H1 (cell line): ENCODE measurements around the gene RAP1B. TPM values are rescaled to one million over a fixed set of nuclear protein-coding genes. Genes with fewer than 3 reads are reported as not detected.

Experiments
- CTCF ChIA-PET: fragments of 300-600 bp; sonication (Branson Sonifier 250); formaldehyde crosslinking; loops from one replicate; lab custom pipeline; 2021; ENCODE audit not compliant: partially characterized antibody; lab: Charles Lee
- POLR2A ChIA-PET: fragments of 300-600 bp; sonication (Branson Sonifier 250); formaldehyde crosslinking; loops from one replicate; lab custom pipeline; 2021; ENCODE audit warnings: inconsistent platforms; ENCODE audit not compliant: partially characterized antibody; lab: Charles Lee
- DNase-seq, 2 experiments: peaks; one replicate each; pipeline versions ENCODE4 v3.0.0 to v3.0.0-alpha.2; 2010 to 2022; ENCODE audit warnings: low spot score in 2 of 2, low read depth in 1 of 2, mixed read lengths in 1 of 2
- FAIRE-seq: peaks from 2 replicates; lab custom pipeline; 2011; peaks lifted over from hg19 to GRCh38; lab: Jason Lieb, UNC
- H2AFZ ChIP-seq: 2 replicates; pipeline ENCODE4 v1.8.1; 2012; ENCODE audit warnings: low read length, inconsistent platforms
- H2AK5ac ChIP-seq: 2 replicates; pipeline ENCODE4 v1.6.1; 2013; ENCODE audit warnings: low read depth, low read length
- H2BK120ac ChIP-seq: replicated peaks from 2 replicates; pipeline ENCODE3; 2013; ENCODE audit warnings: low read depth, low read length, inconsistent platforms
- H2BK12ac ChIP-seq: 2 replicates; pipeline ENCODE4 v1.6.1; 2013; ENCODE audit warnings: low read depth, low read length
- H2BK15ac ChIP-seq: 2 replicates; pipeline ENCODE4 v1.6.1; 2013; ENCODE audit warnings: low read length
- H2BK20ac ChIP-seq: 2 replicates; pipeline ENCODE4 v1.6.1; 2013; ENCODE audit warnings: low read length
- H2BK5ac ChIP-seq: 2 replicates; pipeline ENCODE4 v1.6.1; 2013; ENCODE audit warnings: low read depth, low read length
- H3K14ac ChIP-seq: 2 replicates; pipeline ENCODE4 v1.6.1; 2013; ENCODE audit warnings: inconsistent platforms; ENCODE audit not compliant: insufficient read length
- H3K18ac ChIP-seq: 2 replicates; pipeline ENCODE4 v1.6.1; 2013; ENCODE audit warnings: low read length; ENCODE audit errors: extremely low read depth
- H3K23ac ChIP-seq: 2 replicates; pipeline ENCODE4 v1.6.1; 2013; ENCODE audit warnings: inconsistent platforms; ENCODE audit not compliant: insufficient read length
- H3K23me2 ChIP-seq: 2 replicates; pipeline ENCODE4 v1.6.1; 2013; ENCODE audit warnings: low read depth, low read length
- H3K27ac ChIP-seq: 2 replicates; pipeline ENCODE4 v1.6.1; 2011; ENCODE audit warnings: low read depth, low read length, inconsistent platforms
- H3K27me3 ChIP-seq, 4 experiments: replicated peaks in 1 of 4; 1 replicate in 1 of 4; 2 replicates in 3 of 4; pipeline versions ENCODE4 v1.6.1 to v1.8.1; 2011 to 2013; ENCODE audit warnings: low read length in 3 of 4, mild to moderate bottlenecking in 3 of 4, inconsistent platforms in 2 of 4, mixed read lengths in 2 of 4, moderate library complexity in 1 of 4; ENCODE audit not compliant: control insufficient read depth in 3 of 4, insufficient read depth in 3 of 4; ENCODE audit errors: extremely low read depth in 1 of 4
- H3K36me3 ChIP-seq, 4 experiments: 2 replicates each; pipeline versions ENCODE4 v1.6.1 to v1.8.1; 2011 to 2013; ENCODE audit warnings: mild to moderate bottlenecking in 4 of 4, low read length in 3 of 4, moderate library complexity in 2 of 4, control low read depth in 1 of 4, inconsistent platforms in 1 of 4; ENCODE audit not compliant: insufficient read depth in 4 of 4, control insufficient read depth in 2 of 4
- H3K4ac ChIP-seq: replicated peaks from 2 replicates; pipeline ENCODE3; 2013; ENCODE audit warnings: low read length, low read depth, mixed read lengths, inconsistent platforms; ENCODE audit not compliant: insufficient read length
- H3K4me1 ChIP-seq, 4 experiments: replicated peaks in 1 of 4; 1 replicate in 1 of 4; 2 replicates in 3 of 4; pipeline versions ENCODE4 v1.6.1 to v1.8.1; 2011 to 2013; ENCODE audit warnings: low read length in 3 of 4, inconsistent platforms in 2 of 4, mixed read lengths in 1 of 4; ENCODE audit not compliant: insufficient read depth in 4 of 4, control insufficient read depth in 3 of 4
- H3K4me2 ChIP-seq, 2 experiments: 2 replicates each; pipeline versions ENCODE4 v1.6.1 to v1.8.1; 2011 to 2013; ENCODE audit warnings: low read depth in 2 of 2, low read length in 2 of 2, control low read depth in 1 of 2, inconsistent platforms in 1 of 2, mild to moderate bottlenecking in 1 of 2; ENCODE audit not compliant: insufficient read depth in 1 of 2
- H3K4me3 ChIP-seq, 4 experiments: fragments of 200-600, 300-600 bp in 1 of 4; sonication (generic), shearing (Covaris generic), sonication (Bioruptor Twin) in 1 of 4; 2 replicates each; pipeline versions ENCODE4 v1.5.1 to v1.8.1; 2011 to 2016; ENCODE audit warnings: low read length in 4 of 4, low read depth in 3 of 4, control low read depth in 2 of 4, inconsistent platforms in 2 of 4, mild to moderate bottlenecking in 2 of 4, mixed read lengths in 1 of 4, moderate library complexity in 1 of 4; ENCODE audit not compliant: insufficient read depth in 2 of 4; ENCODE audit errors: extremely low read depth in 1 of 4
- H3K56ac ChIP-seq: replicated peaks from 2 replicates; pipeline ENCODE3; 2013; ENCODE audit warnings: low read depth, mild to moderate bottlenecking, mixed read lengths, low read length, inconsistent platforms; ENCODE audit not compliant: insufficient read length
- H3K79me1 ChIP-seq: 2 replicates; pipeline ENCODE4 v1.6.1; 2013; ENCODE audit warnings: low read depth, low read length, control low read depth
- H3K79me2 ChIP-seq, 2 experiments: 2 replicates each; pipeline versions ENCODE4 v1.6.1 to v1.8.1; 2012 to 2013; ENCODE audit warnings: low read length in 2 of 2, mild to moderate bottlenecking in 2 of 2, inconsistent platforms in 1 of 2; ENCODE audit not compliant: insufficient read depth in 2 of 2, control insufficient read depth in 1 of 2
- H3K9ac ChIP-seq, 4 experiments: replicated peaks in 1 of 4; 1 replicate in 1 of 4; 2 replicates in 3 of 4; pipeline versions ENCODE4 v1.6.1 to v1.8.1; 2011 to 2013; ENCODE audit warnings: low read depth in 3 of 4, low read length in 3 of 4, control low read depth in 2 of 4, mild to moderate bottlenecking in 2 of 4, moderate library complexity in 2 of 4, inconsistent platforms in 1 of 4; ENCODE audit errors: extremely low read depth in 1 of 4
- H3K9me3 ChIP-seq, 2 experiments: 2 replicates each; pipeline versions ENCODE4 v1.6.1 to v1.8.1; 2012 to 2013; ENCODE audit warnings: mild to moderate bottlenecking in 2 of 2, moderate library complexity in 2 of 2, control low read depth in 1 of 2, inconsistent platforms in 1 of 2, low read depth in 1 of 2, low read length in 1 of 2, mixed read lengths in 1 of 2; ENCODE audit not compliant: insufficient read depth in 2 of 2
- H4K20me1 ChIP-seq, 2 experiments: replicated peaks in 1 of 2; 2 replicates each; pipeline versions ENCODE3 to v1.8.1; 2011 to 2013; ENCODE audit warnings: inconsistent platforms in 2 of 2, low read length in 2 of 2, mild to moderate bottlenecking in 1 of 2; ENCODE audit not compliant: insufficient read depth in 2 of 2, control insufficient read depth in 1 of 2
- H4K5ac ChIP-seq: 2 replicates; pipeline ENCODE4 v1.6.1; 2013; ENCODE audit warnings: low read length, low read depth, mixed read lengths, inconsistent platforms; ENCODE audit not compliant: insufficient read length
- H4K8ac ChIP-seq: 2 replicates; pipeline ENCODE4 v1.8.0; 2013; ENCODE audit warnings: mild to moderate bottlenecking, moderate library complexity, low read length, inconsistent platforms; ENCODE audit not compliant: insufficient read depth; ENCODE audit errors: extremely low read depth
- H4K91ac ChIP-seq: replicated peaks from 2 replicates; pipeline ENCODE3; 2013; ENCODE audit warnings: low read length, mixed read lengths, inconsistent platforms; ENCODE audit not compliant: insufficient read length
- BCL11A ChIP-seq, 2 experiments: IDR thresholded peaks; one replicate each; pipeline ENCODE4 v1.6.1; 2011; ENCODE audit warnings: low read depth in 2 of 2, low read length in 2 of 2, mild to moderate bottlenecking in 2 of 2
- CREB1 ChIP-seq: IDR thresholded peaks from 2 replicates; pipeline ENCODE4 v1.6.1; 2012; ENCODE audit warnings: inconsistent platforms
- EGR1 ChIP-seq: IDR thresholded peaks from 2 replicates; pipeline ENCODE4 v1.6.1; 2011; ENCODE audit warnings: low read depth, low read length, borderline replicate concordance
- FOSL1 ChIP-seq: IDR thresholded peaks from 2 replicates; pipeline ENCODE4 v1.6.1; 2011; ENCODE audit warnings: mild to moderate bottlenecking, low read depth, low read length, moderate library complexity; ENCODE audit not compliant: insufficient read depth
- NRF1 ChIP-seq: IDR thresholded peaks from 2 replicates; pipeline ENCODE4 v1.6.1; 2011; ENCODE audit warnings: mild to moderate bottlenecking, low read depth, low read length, improper control_type of control experiment
- PHF8 ChIP-seq: fragments of 200-600 bp; sonication (generic); conservative IDR thresholded peaks from 2 replicates; pipeline ENCODE4 v1.7.1; 2012; ENCODE audit warnings: low read depth, mild to moderate bottlenecking, inconsistent platforms, low read length, moderate library complexity
- POU5F1 ChIP-seq: IDR thresholded peaks from 2 replicates; pipeline ENCODE4 v1.6.1; 2011; ENCODE audit warnings: low read depth, mild to moderate bottlenecking, low read length, moderate library complexity
- RAD21 ChIP-seq, 2 experiments: IDR thresholded peaks in 1 of 2; conservative IDR thresholded peaks in 1 of 2; 2 replicates each; pipeline ENCODE4 v1.6.1; 2011; ENCODE audit warnings: low read depth in 2 of 2, low read length in 2 of 2, improper control_type of control experiment in 1 of 2, inconsistent platforms in 1 of 2, mild to moderate bottlenecking in 1 of 2, moderate library complexity in 1 of 2
- RFX5 ChIP-seq: IDR thresholded peaks from 2 replicates; pipeline ENCODE4 v1.6.1; 2011; ENCODE audit warnings: low read depth, low read length, improper control_type of control experiment, borderline replicate concordance
- RNF2 ChIP-seq: fragments of 200-900, 300-1000 bp; sonication (generic); IDR thresholded peaks from 2 replicates; pipeline ENCODE4 v1.7.1; 2016; ENCODE audit warnings: borderline replicate concordance, low read depth, mild to moderate bottlenecking, antibody characterized with exemption, low read length; ENCODE audit not compliant: poor library complexity, severe bottlenecking; ENCODE audit errors: missing control alignments
- SIX5 ChIP-seq: IDR thresholded peaks from 2 replicates; pipeline ENCODE4 v1.6.1; 2011; ENCODE audit warnings: mild to moderate bottlenecking, low read depth, low read length
- TAF1 ChIP-seq: IDR thresholded peaks from 2 replicates; pipeline ENCODE4 v1.6.1; 2011; ENCODE audit warnings: mild to moderate bottlenecking, low read depth, low read length
- YY1 ChIP-seq: IDR thresholded peaks from 2 replicates; pipeline ENCODE4 v1.6.1; 2011; ENCODE audit warnings: low read depth, mild to moderate bottlenecking, low read length
- WGBS, 2 experiments: shearing (Covaris generic) in 1 of 2; methylation state at CpG; one replicate each; pipeline versions ENCODE4 v1.1.6 to v1.1.7; 2013 to 2015; ENCODE audit warnings: low lambda C conversion rate in 2 of 2, mixed read lengths in 2 of 2, inconsistent platforms in 1 of 2, low coverage in 1 of 2, missing lambda C conversion rate in 1 of 2; ENCODE audit not compliant: insufficient replicate concordance in 2 of 2, insufficient coverage in 1 of 2, insufficient read length in 1 of 2; ENCODE audit errors: extremely low coverage in 1 of 2, missing lambda C conversion rate in 1 of 2; 5-methylcytosine and 5-hydroxymethylcytosine counted together
- polyA plus RNA-seq, 7 experiments: library from polyadenylated mRNA; depleted of rRNA in 3 of 7; stranded (reverse) in 5 of 7; unstranded in 2 of 7; fragments of >200 nt in 5 of 7; fragments of 200-250 nt in 2 of 7; gene quantifications; 1 replicate in 5 of 7; 2 replicates in 1 of 7; 4 replicates in 1 of 7; pipeline versions ENCODE4 v1.2.1 to v1.2.3, GENCODE V29; 2011 to 2013; ENCODE audit warnings: missing spikeins in 2 of 7, mixed read lengths in 2 of 7
- total RNA-seq: library from RNA; stranded (reverse); fragmentation: NEBNext Ultra II Directional; extraction: Animal tissue kit (Norgen Biotek cat#: 25700); gene quantifications from 2 replicates; pipeline ENCODE4 v1.2.1, GENCODE V29; 2021
- TF ChIP-seq, protein P1 (sequence below): IDR thresholded peaks from 2 replicates; pipeline ENCODE4 v1.6.1; 2012; ENCODE audit warnings: inconsistent platforms

Gene RAP1B
- total and polyA plus RNA-seq, 2 of the 8 experiments (the other 6 are each of a cell fraction or from before 2014, with no cell fraction given) = 61.4 to 112 TPM

DNA sequence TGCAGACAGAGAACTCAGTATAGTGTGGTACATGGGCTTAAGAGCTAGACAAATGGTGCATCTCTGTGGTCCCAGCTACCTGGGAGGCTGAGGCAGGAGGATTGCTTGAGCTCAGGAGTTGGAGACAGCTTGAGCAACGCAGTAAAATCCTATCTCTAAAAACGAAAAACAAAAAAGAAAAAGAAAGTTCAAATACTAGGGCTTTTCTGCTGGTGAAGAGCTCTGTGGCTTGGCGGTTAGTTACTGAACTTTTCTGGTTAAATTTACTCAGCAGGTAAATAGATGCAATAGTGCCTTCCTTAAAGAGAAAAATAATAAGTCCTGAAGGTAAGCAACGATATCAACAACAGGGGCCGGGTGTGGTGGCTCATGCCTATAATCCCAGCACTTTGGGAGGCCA lies 31.4 kb upstream of the RAP1B start:
- Histone ChIP-seq H2BK12ac (no peak overlapping the region), H3K79me2 (no peaks in the 10 kb centered on the region)
- no peak for TF ChIP-seq PHF8
- TF ChIP-seq NRF1 = no peak
- TF ChIP-seq RAD21 (IDR thresholded peaks at IDR 0.05 in 1 of 2, conservative IDR thresholded peaks at IDR 0.05 in 1 of 2; ENCODE audit: low read depth in 2 of 2, low read length in 2 of 2) = no peak
- no peak for TF ChIP-seq BCL11A (IDR thresholded peaks at IDR 0.05; ENCODE audit: low read depth in 2 of 2, low read length in 2 of 2)
- TF ChIP-seq RFX5 = no peak
- TF ChIP-seq FOSL1 = no peak
- TF ChIP-seq SIX5 = no peak
- TF ChIP-seq, protein P1, sequence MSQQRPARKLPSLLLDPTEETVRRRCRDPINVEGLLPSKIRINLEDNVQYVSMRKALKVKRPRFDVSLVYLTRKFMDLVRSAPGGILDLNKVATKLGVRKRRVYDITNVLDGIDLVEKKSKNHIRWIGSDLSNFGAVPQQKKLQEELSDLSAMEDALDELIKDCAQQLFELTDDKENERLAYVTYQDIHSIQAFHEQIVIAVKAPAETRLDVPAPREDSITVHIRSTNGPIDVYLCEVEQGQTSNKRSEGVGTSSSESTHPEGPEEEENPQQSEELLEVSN = no peak
- TF ChIP-seq TAF1 = no peak
- no peak for TF ChIP-seq YY1
- TF ChIP-seq CREB1 = no peak
- TF ChIP-seq EGR1 = no peak
- no peak for TF ChIP-seq RNF2
- no peak for TF ChIP-seq POU5F1

More for the DNA sequence above, 31.4 kb upstream of the RAP1B start:
- ChIA-PET CTCF (interaction anchor here (0.9 kb wide), 1 partner anchor 80 kb away, joined by 4 read pairs; no protein-coding TSS in a partner anchor), POLR2A (interaction anchor here (0.7 kb wide), 1 partner anchor 122 kb away, joined by 3 read pairs; no protein-coding TSS in a partner anchor)
- H2AK5ac ChIP-seq = no peak overlapping the region
- H4K20me1 ChIP-seq = no peaks in the 10 kb centered on the region
- WGBS, 2 experiments = 92% methylated on average over 5 of the region's 5 CpGs; no CpG with 5 or more reads in 1 of the 2 experiments
- no peaks in the 10 kb centered on the region for H3K23me2 ChIP-seq
- H3K9me3 ChIP-seq = no peaks in the 10 kb centered on the region
- no peak overlapping the region for H4K5ac ChIP-seq
- no peaks in the 10 kb centered on the region for H3K4me1 ChIP-seq
- no peak overlapping the region for H3K27ac ChIP-seq
- H3K23ac ChIP-seq = no peak overlapping the region
- H3K4me3 ChIP-seq = no peak overlapping the region
- H3K18ac ChIP-seq = no peak overlapping the region
- DNase-seq (no peak), FAIRE-seq (no peak)
- H2BK20ac ChIP-seq = no peak overlapping the region
- no peak overlapping the region for H3K56ac ChIP-seq
- H3K79me1 ChIP-seq = no peaks in the 10 kb centered on the region
- no peaks in the 10 kb centered on the region for H3K36me3 ChIP-seq
- H2AFZ ChIP-seq = no peak overlapping the region
- H3K4ac ChIP-seq = no peak overlapping the region
- H2BK5ac ChIP-seq = no peak overlapping the region
- no peak overlapping the region for H2BK15ac ChIP-seq
- H3K9ac ChIP-seq = no peak overlapping the region
- no peak overlapping the region for H4K8ac ChIP-seq
- no peak overlapping the region for H2BK120ac ChIP-seq
- H3K4me2 ChIP-seq = no peak overlapping the region
- H4K91ac ChIP-seq = no peak overlapping the region
- H3K14ac ChIP-seq = no peak overlapping the region
- no peaks in the 10 kb centered on the region for H3K27me3 ChIP-seq
